ENCODE data around the gene MTCL1. TPM values are rescaled to one million over a fixed set of nuclear protein-coding genes. Genes with fewer than 3 reads are reported as not detected.

Gene MTCL1
- total and polyA plus RNA-seq, 2 of the 8 experiments (the other 6 are each of a cell fraction or from before 2014, with no cell fraction given): 16.6 to 60.8 TPM

DNA sequence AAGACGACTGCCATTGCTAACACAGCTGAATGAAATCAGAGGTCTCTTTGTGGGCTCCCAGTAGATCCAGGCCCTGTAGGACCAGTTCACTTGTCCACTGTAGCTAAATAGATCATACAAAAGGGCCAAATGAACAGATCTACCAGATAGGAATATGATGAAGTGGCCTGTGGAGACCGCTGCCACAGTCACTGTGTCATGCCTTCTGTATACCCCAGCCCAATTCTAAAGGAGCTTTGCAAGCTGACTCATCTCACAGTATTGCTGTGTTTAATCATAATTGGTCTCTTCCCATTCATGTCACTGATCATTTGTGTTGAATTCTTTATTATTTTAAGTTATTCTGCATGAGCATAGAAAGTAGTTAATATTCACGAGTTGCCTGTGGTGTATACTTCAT lies 125.8 kb downstream of the MTCL1 start:
- H4K20me1 ChIP-seq (replicated peaks in 1 of 2; ENCODE audit: control insufficient read depth in 1 of 2, insufficient read depth in 2 of 2, low read length in 2 of 2): peaks cover 0 to 3% of the 10 kb centered on the region in 2 experiments
- H2BK12ac ChIP-seq (ENCODE audit: low read depth, low read length): no peak overlapping the region
- DNase-seq (ENCODE audit: low read depth in 1 of 2, low spot score in 2 of 2) (no peak), FAIRE-seq (no peak)
- no peak overlapping the region for H3K14ac ChIP-seq (ENCODE audit: insufficient read length)
- no peaks in the 10 kb centered on the region for H3K79me2 ChIP-seq (ENCODE audit: control insufficient read depth in 1 of 2, insufficient read depth in 2 of 2, low read length in 2 of 2)
- no peak overlapping the region for H2AFZ ChIP-seq (ENCODE audit: low read length)
- CTCF ChIA-PET (ENCODE audit: partially characterized antibody): interaction anchor here (1.1 to 3.2 kb wide), 5 partner anchors 11 to 157 kb away, joined by 3 to 11 read pairs (median 4); no protein-coding TSS in a partner anchor
- H3K27me3 ChIP-seq (replicated peaks in 1 of 4; ENCODE audit: control insufficient read depth in 3 of 4, extremely low read depth in 1 of 4, insufficient read depth in 3 of 4, low read length in 3 of 4): no peaks in the 10 kb centered on the region; a peak in 1 of 7 replicates
- H3K23ac ChIP-seq (ENCODE audit: insufficient read length): no peak overlapping the region
- no peak overlapping the region for H4K91ac ChIP-seq (replicated peaks; ENCODE audit: insufficient read length, low read length)
- H3K4ac ChIP-seq (replicated peaks; ENCODE audit: insufficient read length, low read depth, low read length): no peak overlapping the region
- no peak overlapping the region for H3K9ac ChIP-seq (replicated peaks in 1 of 4; ENCODE audit: extremely low read depth in 1 of 4, low read depth in 3 of 4, low read length in 3 of 4)
- no peak overlapping the region for H3K27ac ChIP-seq (ENCODE audit: low read depth, low read length)
- WGBS, 2 experiments (ENCODE audit: extremely low coverage in 1 of 2, insufficient coverage in 1 of 2, insufficient read length in 1 of 2, insufficient replicate concordance in 2 of 2, low coverage in 1 of 2, low lambda C conversion rate in 2 of 2, missing lambda C conversion rate in 1 of 2): 91% methylated on average over 3 of the region's 3 CpGs; no CpG with 5 or more reads in 1 of the 2 experiments
- H3K18ac ChIP-seq (ENCODE audit: extremely low read depth, low read length): no peak overlapping the region
- H3K4me3 ChIP-seq (ENCODE audit: extremely low read depth in 1 of 4, insufficient read depth in 2 of 4, low read depth in 3 of 4, low read length in 4 of 4): no peak overlapping the region
- H2BK120ac ChIP-seq (replicated peaks; ENCODE audit: low read depth, low read length): no peak overlapping the region
- no peak overlapping the region for H2BK5ac ChIP-seq (ENCODE audit: low read depth, low read length)
- no peak overlapping the region for H2BK20ac ChIP-seq (ENCODE audit: low read length)
- H3K56ac ChIP-seq (replicated peaks; ENCODE audit: insufficient read length, low read depth, low read length): no peak overlapping the region
- no peak overlapping the region for H3K4me2 ChIP-seq (ENCODE audit: insufficient read depth in 1 of 2, low read depth in 2 of 2, low read length in 2 of 2)
- H3K36me3 ChIP-seq (ENCODE audit: control insufficient read depth in 2 of 4, insufficient read depth in 4 of 4, low read length in 3 of 4): peaks cover 0 to 12% (median 3%) of the 10 kb centered on the region in 4 experiments; a peak in 4 of 8 replicates
- no peaks in the 10 kb centered on the region for H3K23me2 ChIP-seq (ENCODE audit: low read depth, low read length)
- H3K79me1 ChIP-seq (ENCODE audit: low read depth, low read length): no peaks in the 10 kb centered on the region
- peaks cover 0 to 4% of the 10 kb centered on the region in 2 experiments; a peak in 1 of 4 replicates for H3K9me3 ChIP-seq (ENCODE audit: insufficient read depth in 2 of 2, low read depth in 1 of 2, low read length in 1 of 2)
- no peak overlapping the region; the same call in 1 of the 2 replicates for H2AK5ac ChIP-seq (ENCODE audit: low read depth, low read length)
- POLR2A ChIA-PET (ENCODE audit: partially characterized antibody): interaction anchor here (0.6 to 0.9 kb wide), 2 partner anchors 11 to 97 kb away, joined by 3 read pairs; no protein-coding TSS in a partner anchor
- H2BK15ac ChIP-seq (ENCODE audit: low read length): no peak overlapping the region
- H4K8ac ChIP-seq (ENCODE audit: extremely low read depth, insufficient read depth, low read length): no peak overlapping the region
- H4K5ac ChIP-seq (ENCODE audit: insufficient read length, low read depth, low read length): no peak overlapping the region
- H3K4me1 ChIP-seq (replicated peaks in 1 of 4; ENCODE audit: control insufficient read depth in 3 of 4, insufficient read depth in 4 of 4, low read length in 3 of 4): peaks cover 0 to 2% (median 0%) of the 10 kb centered on the region in 4 experiments; a peak in 1 of 7 replicates
- TF ChIP-seq SIN3A (conservative IDR thresholded peaks at IDR 0.05 in 1 of 2, IDR thresholded peaks at IDR 0.05 in 1 of 2; ENCODE audit: low read depth in 1 of 2, low read length in 2 of 2) (no peak), TCF12 (IDR thresholded peaks at IDR 0.05; ENCODE audit: low read depth, low read length) (no peak), CBX8 (IDR thresholded peaks at IDR 0.05; ENCODE audit: borderline replicate concordance, low read depth, low read length) (no peak), NANOG (IDR thresholded peaks at IDR 0.05; ENCODE audit: insufficient read depth, low read depth, low read length, poor library complexity, severe bottlenecking) (no peak), EZH2 (IDR thresholded peaks at IDR 0.05; ENCODE audit: low read depth, low read length, severe bottlenecking) (no peak), E2F6 (IDR thresholded peaks at IDR 0.05) (no peak), JUN (IDR thresholded peaks at IDR 0.05; ENCODE audit: low read depth, low read length) (no peak), KDM1A (IDR thresholded peaks at IDR 0.05; ENCODE audit: borderline replicate concordance, low read length) (no peak), SIX5 (IDR thresholded peaks at IDR 0.05; ENCODE audit: low read depth, low read length) (no peak), RNF2 (IDR thresholded peaks at IDR 0.05; ENCODE audit: borderline replicate concordance, low read depth, low read length, missing control alignments, poor library complexity, severe bottlenecking) (no peak), SRF (IDR thresholded peaks at IDR 0.05; ENCODE audit: low read depth, low read length) (no peak)
- TF ChIP-seq, protein P1, sequence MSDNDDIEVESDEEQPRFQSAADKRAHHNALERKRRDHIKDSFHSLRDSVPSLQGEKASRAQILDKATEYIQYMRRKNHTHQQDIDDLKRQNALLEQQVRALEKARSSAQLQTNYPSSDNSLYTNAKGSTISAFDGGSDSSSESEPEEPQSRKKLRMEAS (IDR thresholded peaks at IDR 0.05): no peak
